ENCODE results near the gene TMEM108.

- TF ChIP-seq CTCF (IDR thresholded peaks at IDR 0.05) (no peak), POLR2A (IDR thresholded peaks at IDR 0.05) (no peak)
These were observed 265.2 kb downstream of the TMEM108 start for GRCh38 chr3:133303430-133303829.
